Glomerular endothelial cell (primary cell): ENCODE measurements around the gene CFAP100. TPM values are rescaled to one million over a fixed set of nuclear protein-coding genes. Genes with fewer than 3 reads are reported as not detected.

ENCODE experiments used
- DNase-seq: peaks from one replicate; pipeline ENCODE4 v3.0.0-alpha.2; 2011; ENCODE audit warnings: low read depth, low spot score; ENCODE audit errors: extremely low read depth
- total RNA-seq: library from RNA; depleted of rRNA; stranded (reverse); fragments of >200 nt; gene quantifications from 2 replicates; pipeline ENCODE4 v1.2.3, GENCODE V29; 2015

The CFAP100 gene
- total RNA-seq, 1 donor from 2014 or later = not detected

GRCh38 chr3:126399351-126399735 is 4.6 kb downstream of the CFAP100 start:
- no peak for DNase-seq

- no peak for DNase-seq
These were observed 5.0 kb downstream of the CFAP100 start for GRCh38 chr3:126399756-126400155.

- no peak for DNase-seq
These were observed 7.0 kb downstream of the CFAP100 start for GRCh38 chr3:126401611-126402160.

- no peak for DNase-seq
These were observed 7.5 kb downstream of the CFAP100 start for GRCh38 chr3:126402178-126402577.

GRCh38 chr3:126402666-126403302 is 8.1 kb downstream of the CFAP100 start:
- no peak for DNase-seq

GRCh38 chr3:126406389-126407296 is 11.9 kb downstream of the CFAP100 start:
- DNase-seq = no peak

- DNase-seq = no peak
These were observed 12.8 kb downstream of the CFAP100 start for GRCh38 chr3:126407412-126408044.

- DNase-seq = no peak
These were observed 13.4 kb downstream of the CFAP100 start for GRCh38 chr3:126408099-126408498.

- DNase-seq = no peak
These were observed 18.4 kb downstream of the CFAP100 start for GRCh38 chr3:126412841-126413692.

- no peak for DNase-seq
These were observed 19.0 kb downstream of the CFAP100 start for GRCh38 chr3:126413693-126414080.

GRCh38 chr3:126414406-126414805 is 19.7 kb downstream of the CFAP100 start:
- no peak for DNase-seq

- DNase-seq = no peak
These were observed 20.4 kb downstream of the CFAP100 start for GRCh38 chr3:126414961-126415660.

GRCh38 chr3:126415661-126416591 is 21.2 kb downstream of the CFAP100 start:
- no peak for DNase-seq

GRCh38 chr3:126416943-126417342 is 22.2 kb downstream of the CFAP100 start:
- DNase-seq = no peak

- no peak for DNase-seq
These were observed 22.8 kb downstream of the CFAP100 start for GRCh38 chr3:126417515-126417914.

- no peak for DNase-seq
These were observed 23.3 kb downstream of the CFAP100 start for GRCh38 chr3:126417981-126418530.

- no peak for DNase-seq
These were observed 24.0 kb downstream of the CFAP100 start for GRCh38 chr3:126418661-126419131.

- DNase-seq = no peak
These were observed 24.5 kb downstream of the CFAP100 start for GRCh38 chr3:126419151-126419703.
